GM23248 (cell line): ENCODE measurements around the gene YBX1. TPM values are rescaled to one million over a fixed set of nuclear protein-coding genes. Genes with fewer than 3 reads are reported as not detected.
A peak's percentile ranks its signal among the peaks of the same experiment; 100 is the strongest.

Source experiments
- DNase-seq: peaks from one replicate; pipeline ENCODE4 v3.0.0-alpha.2; 2015
- H2AFZ ChIP-seq: fragments of 200-600 bp; sonication (generic); 2 replicates; pipeline ENCODE4 v1.6.1; 2016; ENCODE audit warnings: antibody characterized with exemption
- H3F3A ChIP-seq: fragments of 200-600 bp; sonication (generic); 2 replicates; pipeline ENCODE4 v1.6.1; 2016; ENCODE audit warnings: mild to moderate bottlenecking, antibody characterized with exemption, mixed run types; ENCODE audit not compliant: insufficient read depth
- H3K27ac ChIP-seq: fragments of 200-600 bp; sonication (generic); 2 replicates; pipeline ENCODE4 v1.5.1; 2016; ENCODE audit warnings: mild to moderate bottlenecking
- H3K27me3 ChIP-seq: fragments of 200-600 bp; sonication (generic); replicated peaks from 2 replicates; pipeline ENCODE4 v1.6.1; 2016; ENCODE audit warnings: mild to moderate bottlenecking; ENCODE audit not compliant: insufficient read depth
- H3K36me3 ChIP-seq: fragments of 200-600 bp; sonication (generic); 2 replicates; pipeline ENCODE4 v1.6.1; 2016; ENCODE audit warnings: low read depth, mild to moderate bottlenecking
- H3K4me1 ChIP-seq: fragments of 200-600 bp; sonication (generic); 2 replicates; pipeline ENCODE4 v1.6.1; 2016; ENCODE audit warnings: mild to moderate bottlenecking; ENCODE audit not compliant: insufficient read depth
- H3K4me2 ChIP-seq: fragments of 200-600 bp; sonication (generic); one replicate; pipeline ENCODE4 v1.6.1; 2016; ENCODE audit warnings: mild to moderate bottlenecking; ENCODE audit not compliant: unreplicated experiment
- H3K4me3 ChIP-seq: fragments of 200-600 bp; sonication (generic); 2 replicates; pipeline ENCODE4 v1.5.1; 2016; ENCODE audit warnings: mild to moderate bottlenecking
- H3K79me2 ChIP-seq: fragments of 200-600 bp; sonication (generic); 2 replicates; pipeline ENCODE4 v1.6.1; 2016; ENCODE audit warnings: mild to moderate bottlenecking; ENCODE audit not compliant: insufficient read depth
- H3K9ac ChIP-seq: fragments of 200-600 bp; sonication (generic); 2 replicates; pipeline ENCODE4 v1.6.1; 2016; ENCODE audit warnings: mild to moderate bottlenecking
- H3K9me2 ChIP-seq: fragments of 200-600 bp; sonication (generic); 2 replicates; pipeline ENCODE4 v1.6.1; 2016; ENCODE audit warnings: mixed run types, mild to moderate bottlenecking, moderate library complexity; ENCODE audit not compliant: insufficient read depth
- H3K9me3 ChIP-seq: fragments of 200-600 bp; sonication (generic); one replicate; pipeline ENCODE4 v1.6.1; 2017; ENCODE audit warnings: low read depth
- H4K20me1 ChIP-seq: fragments of 200-600 bp; sonication (generic); 2 replicates; pipeline ENCODE4 v1.6.0; 2016; ENCODE audit not compliant: insufficient read depth
- EZH2 ChIP-seq: fragments of 200-600 bp; sonication (generic); IDR thresholded peaks from 2 replicates; pipeline ENCODE4 v1.6.1; 2018; ENCODE audit warnings: antibody characterized with exemption, mild to moderate bottlenecking; ENCODE audit not compliant: insufficient read depth, poor library complexity, severe bottlenecking
- EZH2phosphoT487 ChIP-seq: fragments of 200-600 bp; sonication (generic); IDR thresholded peaks from 2 replicates; pipeline ENCODE4 v1.6.1; 2018; ENCODE audit warnings: antibody characterized with exemption, moderate library complexity, mild to moderate bottlenecking, low read depth; ENCODE audit not compliant: insufficient read depth
- WGBS, 2 experiments: methylation state at CpG; one replicate each; pipeline ENCODE4 v1.1.6; 2015 to 2017; ENCODE audit warnings: low lambda C conversion rate in 2 of 2, low coverage in 1 of 2; ENCODE audit errors: missing lambda C conversion rate in 2 of 2; 5-methylcytosine and 5-hydroxymethylcytosine counted together
- in situ Hi-C: fragments of 300-500 bp; cut with MboI; formaldehyde crosslinking; loops from 2 replicates; pipeline ENCODE4 v1.15.0; 2020
- polyA plus RNA-seq: library from polyadenylated mRNA; unstranded; fragments of >200 nt; fragmentation: Nextera tagmentation; extraction: Ambion mirVana; gene quantifications from 2 replicates; pipeline ENCODE4 v1.2.1, GENCODE V29; 2016
- total RNA-seq: library from RNA; depleted of rRNA; stranded (reverse); fragments of >200 nt; shearing (Covaris generic); gene quantifications from 2 replicates; pipeline ENCODE4 v1.2.3, GENCODE V29; 2014

Gene YBX1
- total and polyA plus RNA-seq, 2 experiments from 2014 or later, result 480 to 762 TPM

DNA sequence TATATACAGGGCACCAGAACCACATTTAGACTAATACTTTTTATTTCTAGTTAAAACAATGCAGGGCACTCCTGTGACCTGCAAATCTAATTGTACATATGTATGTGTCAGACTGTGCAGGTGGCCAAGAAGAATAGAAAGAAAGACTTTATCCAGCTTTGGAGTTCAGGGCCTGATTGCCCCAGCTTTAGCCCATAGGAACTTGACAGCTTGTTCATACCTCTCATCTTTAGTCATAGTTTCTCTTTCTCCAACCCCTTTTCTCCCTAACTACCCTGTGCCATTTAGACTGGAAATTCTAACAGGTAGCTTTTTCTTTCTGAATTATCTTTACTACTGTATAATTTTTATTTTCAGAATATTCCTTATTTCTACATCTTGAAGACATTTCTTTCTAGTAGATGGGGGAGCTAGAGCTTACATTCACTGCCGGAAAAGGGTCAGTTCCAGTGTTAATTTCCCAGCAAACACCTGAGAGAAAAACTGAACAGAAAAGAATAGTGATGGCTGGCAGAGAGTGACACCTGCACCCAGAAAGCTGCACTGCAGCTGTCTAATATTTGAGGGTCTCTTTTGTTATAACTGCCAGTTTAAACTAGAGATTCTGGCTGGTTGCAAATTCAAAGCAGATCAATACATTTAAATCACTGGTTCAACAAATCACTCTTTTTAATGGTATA lies 8.4 kb downstream of the YBX1 start:
- Histone ChIP-seq H3K4me1 (peaks cover 46% of the 10 kb centered on the region), H3K27ac (no peak overlapping the region), H2AFZ (no peak overlapping the region), H3K9ac (no peak overlapping the region), H3K27me3 (no peaks in the 10 kb centered on the region), H3K36me3 (peaks cover 35% of the 10 kb centered on the region), H3K9me3 (no peaks in the 10 kb centered on the region), H4K20me1 (peaks cover 69% of the 10 kb centered on the region), H3K79me2 (peaks cover 100% of the 10 kb centered on the region), H3F3A (peaks cover 5% of the 10 kb centered on the region; the same call in 1 of the 2 replicates), H3K9me2 (no peaks in the 10 kb centered on the region), H3K4me2 (no peak overlapping the region), H3K4me3 (no peak overlapping the region)
- TF ChIP-seq EZH2 (no peak), EZH2phosphoT487 (no peak)
- WGBS, 2 experiments, result 50 to 61% methylated on average over 1 of the region's 1 CpG
- in situ Hi-C loops, result no loop called here
- DNase-seq, result peak; percentile 36

DNA sequence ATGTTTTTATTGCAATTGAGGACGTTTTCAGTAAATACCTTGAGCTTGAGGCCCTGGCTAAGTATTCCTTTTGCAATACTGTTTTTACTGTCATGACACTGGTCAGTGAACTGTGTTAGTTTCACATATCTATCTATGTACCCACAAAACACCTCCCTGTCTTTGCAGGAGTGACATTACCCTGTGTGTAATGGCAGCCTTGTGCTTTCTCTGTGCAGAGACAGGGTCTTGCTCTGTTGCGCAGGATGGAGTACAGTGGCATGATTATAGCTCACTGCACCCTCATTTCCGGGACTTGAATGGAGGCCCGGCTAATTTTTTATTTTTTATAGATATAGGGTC lies 8.9 kb downstream of the YBX1 start:
- TF ChIP-seq EZH2phosphoT487 (no peak), EZH2 (no peak)
- Histone ChIP-seq H3K4me1 (peaks cover 41% of the 10 kb centered on the region), H3K4me2 (no peak overlapping the region), H3K9me3 (no peaks in the 10 kb centered on the region), H3K79me2 (peaks cover 100% of the 10 kb centered on the region), H3K36me3 (peaks cover 37% of the 10 kb centered on the region), H3K27me3 (no peaks in the 10 kb centered on the region), H3F3A (peaks cover 5% of the 10 kb centered on the region; the same call in 1 of the 2 replicates), H3K4me3 (no peak overlapping the region), H3K9ac (no peak overlapping the region), H4K20me1 (peaks cover 65% of the 10 kb centered on the region), H3K27ac (no peak overlapping the region), H3K9me2 (no peaks in the 10 kb centered on the region), H2AFZ (no peak overlapping the region)
- in situ Hi-C loops, result no loop called here
- no peak for DNase-seq
- 74 to 75% methylated on average over 4 of the region's 4 CpGs for WGBS, 2 experiments

DNA sequence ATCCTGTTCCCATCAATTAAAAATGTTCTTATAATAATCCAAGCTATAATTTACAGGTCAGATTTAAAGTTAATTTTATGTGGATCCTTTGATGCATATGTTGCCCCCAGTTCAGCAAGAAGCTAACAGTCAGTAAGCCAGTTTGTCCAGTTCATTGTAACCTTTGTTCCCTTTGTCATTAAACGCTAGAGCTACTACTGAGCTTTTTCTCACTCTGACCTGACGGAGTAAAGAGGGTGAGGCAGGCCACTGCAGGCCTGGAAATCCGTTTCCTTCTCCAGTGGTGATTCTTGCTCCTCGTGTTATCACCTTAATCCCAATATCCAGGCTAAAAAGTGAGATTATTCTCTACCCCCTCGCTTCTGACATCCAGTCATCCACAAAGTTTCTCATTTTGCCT lies 10.2 kb downstream of the YBX1 start:
- WGBS, 2 experiments, result 67 to 76% methylated on average over 5 of the region's 5 CpGs
- Histone ChIP-seq H4K20me1 (peaks cover 56% of the 10 kb centered on the region), H3K4me3 (no peak overlapping the region), H3K4me1 (peaks cover 33% of the 10 kb centered on the region), H3K27me3 (no peaks in the 10 kb centered on the region), H3K36me3 (peaks cover 48% of the 10 kb centered on the region), H3K9me2 (no peaks in the 10 kb centered on the region), H3K9me3 (no peaks in the 10 kb centered on the region), H3K27ac (no peak overlapping the region), H3K4me2 (no peak overlapping the region), H2AFZ (no peak overlapping the region), H3K79me2 (peaks cover 100% of the 10 kb centered on the region), H3K9ac (no peak overlapping the region), H3F3A (peaks cover 11% of the 10 kb centered on the region; the same call in 1 of the 2 replicates)
- TF ChIP-seq EZH2 (no peak), EZH2phosphoT487 (no peak)
- DNase-seq, result no peak
- in situ Hi-C loops, result no loop called here

DNA sequence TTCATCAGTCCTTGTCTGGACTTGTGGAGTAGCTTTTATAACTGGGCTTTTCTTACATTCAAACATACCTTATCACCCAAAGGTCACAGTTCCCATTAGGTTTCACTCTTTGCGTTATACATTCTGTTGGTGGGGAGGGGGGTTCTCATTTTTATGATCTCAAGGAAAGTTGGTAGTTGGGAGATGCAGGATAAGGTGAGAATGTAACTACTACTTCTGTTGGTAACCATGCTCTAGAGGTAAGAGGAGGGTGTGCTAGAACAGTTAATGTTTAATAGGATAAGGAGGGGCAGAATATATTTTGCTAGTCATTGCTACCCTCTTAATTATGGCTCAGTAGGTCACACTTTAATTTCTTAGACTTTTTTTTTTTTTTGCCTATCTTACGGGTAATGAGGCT lies 10.7 kb downstream of the YBX1 start:
- Histone ChIP-seq H3K9me3 (no peaks in the 10 kb centered on the region), H3K9ac (no peak overlapping the region), H3K4me3 (no peak overlapping the region), H3K4me1 (peaks cover 33% of the 10 kb centered on the region), H4K20me1 (peaks cover 52% of the 10 kb centered on the region), H2AFZ (no peak overlapping the region), H3K27me3 (no peaks in the 10 kb centered on the region), H3K27ac (no peak overlapping the region), H3K79me2 (peaks cover 100% of the 10 kb centered on the region), H3K9me2 (no peaks in the 10 kb centered on the region), H3F3A (peaks cover 15% of the 10 kb centered on the region; the same call in 1 of the 2 replicates), H3K4me2 (no peak overlapping the region), H3K36me3 (peaks cover 48% of the 10 kb centered on the region)
- TF ChIP-seq EZH2 (no peak), EZH2phosphoT487 (no peak)
- 93 to 99% methylated on average over 2 of the region's 2 CpGs for WGBS, 2 experiments
- DNase-seq, result no peak
- in situ Hi-C loops, result no loop called here
